ENCODE data around the gene DDX6.
A peak's percentile ranks its signal among the peaks of the same experiment; 100 is the strongest.

The DDX6 gene

DNA sequence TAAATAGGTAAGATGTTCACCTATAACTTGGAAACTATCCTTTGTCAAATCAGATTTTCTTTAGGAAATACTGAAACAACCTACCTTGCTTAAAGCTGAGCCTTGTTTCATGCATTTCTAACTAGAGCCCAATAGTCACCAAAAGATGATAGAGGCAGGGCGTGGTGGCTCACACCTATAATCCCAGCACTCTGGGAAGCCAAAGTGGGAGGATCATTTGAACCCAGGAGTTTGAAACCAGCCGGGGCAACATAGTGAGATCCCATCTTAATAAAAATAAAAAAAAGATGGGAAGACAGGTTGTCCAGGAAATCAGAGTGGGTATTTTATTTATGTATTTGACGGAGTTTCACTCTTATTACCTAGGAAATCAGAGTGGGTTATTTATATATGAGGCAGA lies 38.3 kb downstream of the DDX6 start:
- TF ChIP-seq, protein P1, sequence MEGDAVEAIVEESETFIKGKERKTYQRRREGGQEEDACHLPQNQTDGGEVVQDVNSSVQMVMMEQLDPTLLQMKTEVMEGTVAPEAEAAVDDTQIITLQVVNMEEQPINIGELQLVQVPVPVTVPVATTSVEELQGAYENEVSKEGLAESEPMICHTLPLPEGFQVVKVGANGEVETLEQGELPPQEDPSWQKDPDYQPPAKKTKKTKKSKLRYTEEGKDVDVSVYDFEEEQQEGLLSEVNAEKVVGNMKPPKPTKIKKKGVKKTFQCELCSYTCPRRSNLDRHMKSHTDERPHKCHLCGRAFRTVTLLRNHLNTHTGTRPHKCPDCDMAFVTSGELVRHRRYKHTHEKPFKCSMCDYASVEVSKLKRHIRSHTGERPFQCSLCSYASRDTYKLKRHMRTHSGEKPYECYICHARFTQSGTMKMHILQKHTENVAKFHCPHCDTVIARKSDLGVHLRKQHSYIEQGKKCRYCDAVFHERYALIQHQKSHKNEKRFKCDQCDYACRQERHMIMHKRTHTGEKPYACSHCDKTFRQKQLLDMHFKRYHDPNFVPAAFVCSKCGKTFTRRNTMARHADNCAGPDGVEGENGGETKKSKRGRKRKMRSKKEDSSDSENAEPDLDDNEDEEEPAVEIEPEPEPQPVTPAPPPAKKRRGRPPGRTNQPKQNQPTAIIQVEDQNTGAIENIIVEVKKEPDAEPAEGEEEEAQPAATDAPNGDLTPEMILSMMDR (conservative IDR thresholded peaks at IDR 0.05; ENCODE audit: low read depth, low read length) = no peak
- H3K4me3 ChIP-seq (ENCODE audit: low read depth, low read length) = no peak overlapping the region
- DNase-seq (ENCODE audit: low read depth) = no peak

DNA sequence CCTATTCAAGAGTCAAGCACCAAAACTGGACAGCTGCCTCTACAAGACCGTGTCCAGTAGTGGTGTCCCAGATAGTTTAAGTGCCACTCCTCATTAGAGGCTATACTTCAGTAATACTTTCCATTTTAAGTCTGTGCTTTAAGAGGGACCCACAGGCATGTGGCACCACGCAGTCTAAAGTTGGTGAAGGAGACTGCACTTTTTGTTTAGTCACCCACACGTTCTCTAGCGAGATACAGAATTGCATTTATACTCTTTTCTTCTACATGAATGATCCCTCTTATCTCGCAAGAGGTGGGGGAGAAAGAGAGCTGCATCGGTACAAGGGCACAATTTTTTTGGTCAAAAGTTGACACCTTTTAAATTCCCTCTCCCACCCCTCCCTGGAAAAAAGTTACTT lies 41.5 kb downstream of the DDX6 start:
- no peak overlapping the region for H3K4me3 ChIP-seq (ENCODE audit: low read depth, low read length)
- TF ChIP-seq, protein P1 (conservative IDR thresholded peaks at IDR 0.05; ENCODE audit: low read depth, low read length) = no peak
- DNase-seq (ENCODE audit: low read depth) = no peak

DNA sequence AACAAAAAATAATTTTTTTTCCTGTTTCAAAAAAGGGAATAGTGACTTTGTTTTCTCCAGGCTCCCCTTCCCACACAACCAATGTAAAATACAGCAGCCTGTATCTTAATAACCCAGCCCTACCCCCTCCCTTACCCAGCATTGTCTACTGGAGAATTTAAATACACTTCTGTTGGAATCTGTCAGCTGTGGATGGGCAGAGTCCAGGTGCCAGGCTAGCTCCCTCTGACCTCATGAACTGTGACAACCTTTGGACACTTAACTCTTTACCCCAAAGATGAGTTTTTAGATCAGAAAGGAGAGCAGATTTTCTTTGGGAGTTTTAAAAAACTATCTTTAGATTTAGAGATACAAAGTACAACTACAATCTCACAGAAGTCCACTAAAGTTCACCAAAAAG lies 42.9 kb downstream of the DDX6 start:
- TF ChIP-seq, protein P1 (conservative IDR thresholded peaks at IDR 0.05; ENCODE audit: low read depth, low read length) = no peak
- H3K4me3 ChIP-seq (ENCODE audit: low read depth, low read length) = no peak overlapping the region
- DNase-seq (ENCODE audit: low read depth) = no peak

DNA sequence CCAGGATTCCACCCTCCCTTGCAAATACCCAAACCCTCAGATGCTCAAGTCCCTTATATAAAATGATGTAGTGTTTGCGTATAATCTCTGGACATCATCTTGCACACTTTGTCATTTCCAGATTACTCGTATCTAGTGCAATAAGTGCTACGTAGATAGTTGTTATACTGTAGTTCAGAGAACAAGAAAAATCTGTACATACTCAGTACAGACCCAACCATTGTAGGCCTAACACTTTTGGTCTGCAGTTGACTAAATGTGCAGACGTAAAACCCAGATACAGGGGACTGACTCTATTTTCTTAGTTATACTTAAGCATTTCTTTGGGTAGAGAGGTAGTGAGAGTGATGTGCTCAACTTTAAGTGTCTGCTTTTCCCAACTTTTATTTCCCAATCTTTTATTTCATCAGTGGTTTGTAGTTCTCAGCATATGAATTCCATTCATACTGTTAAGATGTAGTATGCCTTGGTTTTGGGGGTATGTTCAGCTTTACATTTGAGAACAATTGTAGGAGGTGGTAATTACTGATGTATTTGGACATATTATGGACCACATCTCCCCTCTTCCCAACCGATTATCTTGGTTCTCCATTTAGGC lies 43.9 kb downstream of the DDX6 start:
- peak; percentile 18 for DNase-seq (ENCODE audit: low read depth)
- TF ChIP-seq, protein P1 (conservative IDR thresholded peaks at IDR 0.05; ENCODE audit: low read depth, low read length) = no peak
- no peak overlapping the region for H3K4me3 ChIP-seq (ENCODE audit: low read depth, low read length)

DNA sequence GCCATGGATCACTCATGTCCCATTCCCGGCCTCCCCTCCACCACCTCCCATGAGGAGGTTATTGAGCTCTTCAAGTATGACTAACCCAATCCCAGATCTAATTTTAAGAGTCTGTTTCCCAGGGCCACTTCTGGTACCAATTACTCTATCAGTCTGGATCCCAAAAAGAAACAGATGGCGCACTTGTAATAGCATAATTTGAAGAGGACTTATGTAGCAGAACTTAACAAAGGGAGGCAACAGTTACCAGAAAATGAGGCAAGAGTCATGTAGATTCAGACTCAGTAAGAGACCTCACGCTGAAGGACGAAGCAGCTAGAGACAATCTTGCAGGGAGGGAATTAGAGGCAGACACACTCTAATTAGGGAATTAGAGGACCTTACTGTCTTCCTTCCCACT lies 46.9 kb downstream of the DDX6 start:
- no peak for DNase-seq (ENCODE audit: low read depth)
- H3K4me3 ChIP-seq (ENCODE audit: low read depth, low read length) = no peak overlapping the region
- TF ChIP-seq, protein P1 (conservative IDR thresholded peaks at IDR 0.05; ENCODE audit: low read depth, low read length) = no peak

DNA sequence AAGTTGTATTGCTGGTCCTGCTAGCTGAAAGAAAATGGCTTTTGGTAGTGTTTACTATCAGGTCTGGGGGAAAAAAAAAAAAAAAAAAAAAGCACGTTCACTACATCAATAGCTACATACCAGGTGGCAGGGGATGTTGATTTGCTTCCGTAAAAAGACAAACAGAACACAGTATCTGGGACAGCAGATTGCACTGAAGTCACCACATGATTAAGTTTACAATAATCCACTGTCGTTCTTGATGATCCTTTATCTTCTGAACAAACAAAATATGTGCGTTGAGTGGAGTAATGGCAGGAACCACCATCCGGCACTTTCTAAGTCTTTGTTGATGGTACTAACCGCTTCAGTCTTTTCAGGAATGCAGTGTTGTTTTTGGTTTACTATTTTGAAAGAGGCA lies 48.7 kb downstream of the DDX6 start:
- DNase-seq (ENCODE audit: low read depth) = peak; percentile 31
- H3K4me3 ChIP-seq (ENCODE audit: low read depth, low read length) = no peak overlapping the region
- TF ChIP-seq, protein P1 (conservative IDR thresholded peaks at IDR 0.05; ENCODE audit: low read depth, low read length) = no peak

DNA sequence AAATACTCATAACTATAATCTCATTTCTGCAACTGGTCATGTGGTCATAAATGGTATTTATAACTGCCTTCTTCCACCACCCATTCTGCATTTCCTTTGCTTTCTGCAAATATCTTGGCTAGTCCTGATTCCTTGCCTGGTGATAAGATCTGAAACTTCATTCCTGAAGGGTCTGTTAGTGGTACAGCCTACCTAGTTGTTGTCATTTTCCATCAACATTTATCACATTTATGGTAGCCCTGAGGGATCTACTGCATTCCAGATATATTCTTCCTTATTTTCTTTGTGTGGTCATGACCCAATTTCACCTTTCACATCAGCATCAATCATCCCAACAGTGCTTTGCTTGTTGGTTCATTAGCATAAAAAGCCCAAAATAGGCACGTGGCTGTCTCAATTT lies 50.1 kb downstream of the DDX6 start:
- no peak for DNase-seq (ENCODE audit: low read depth)

More for the DNA sequence above, 50.1 kb downstream of the DDX6 start:
- TF ChIP-seq, protein P1 (conservative IDR thresholded peaks at IDR 0.05; ENCODE audit: low read depth, low read length) = no peak
- H3K4me3 ChIP-seq (ENCODE audit: low read depth, low read length) = no peak overlapping the region

All from choroid plexus epithelial cell (primary cell).